Panc1 (cell line): Measurements from ENCODE around the gene SORL1.

Source experiments
- REST ChIP-seq, 2 experiments: IDR thresholded peaks; 2 replicates each; pipeline ENCODE4 v1.6.1; 2011 to 2012; ENCODE audit warnings: low read depth in 2 of 2, control low read depth in 1 of 2, low read length in 1 of 2, mild to moderate bottlenecking in 1 of 2, moderate library complexity in 1 of 2; ENCODE audit not compliant: insufficient read depth in 1 of 2
- TF ChIP-seq, protein P1 (sequence below): fragments of 450-650 bp; IDR thresholded peaks from 2 replicates; pipeline ENCODE4 v1.5.1; 2017; ENCODE audit warnings: mild to moderate bottlenecking

DNA sequence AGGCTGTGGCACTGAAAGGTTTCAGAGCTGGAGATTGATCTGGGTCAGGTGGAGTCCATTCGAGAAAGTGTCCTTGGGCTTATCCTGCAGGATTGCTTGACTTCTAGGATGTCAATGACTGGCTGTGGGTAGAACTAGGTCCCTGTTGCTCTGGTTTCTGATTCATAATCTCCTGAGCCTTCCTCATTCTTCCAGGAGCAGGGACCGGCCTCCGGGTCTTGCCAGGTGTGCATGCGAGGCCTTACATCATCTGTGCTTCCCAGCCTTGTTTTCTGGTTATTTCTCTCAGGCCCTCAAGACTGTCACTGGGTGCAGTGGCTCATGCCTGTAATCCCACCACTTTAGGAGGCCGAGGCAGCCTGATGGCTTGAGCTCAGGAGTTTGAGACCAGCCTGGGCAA, 33.9 kb downstream of the SORL1 start:
- no peak for TF ChIP-seq REST (IDR thresholded peaks at IDR 0.05; ENCODE audit: insufficient read depth in 1 of 2, low read depth in 2 of 2, low read length in 1 of 2)
- TF ChIP-seq, protein P1, sequence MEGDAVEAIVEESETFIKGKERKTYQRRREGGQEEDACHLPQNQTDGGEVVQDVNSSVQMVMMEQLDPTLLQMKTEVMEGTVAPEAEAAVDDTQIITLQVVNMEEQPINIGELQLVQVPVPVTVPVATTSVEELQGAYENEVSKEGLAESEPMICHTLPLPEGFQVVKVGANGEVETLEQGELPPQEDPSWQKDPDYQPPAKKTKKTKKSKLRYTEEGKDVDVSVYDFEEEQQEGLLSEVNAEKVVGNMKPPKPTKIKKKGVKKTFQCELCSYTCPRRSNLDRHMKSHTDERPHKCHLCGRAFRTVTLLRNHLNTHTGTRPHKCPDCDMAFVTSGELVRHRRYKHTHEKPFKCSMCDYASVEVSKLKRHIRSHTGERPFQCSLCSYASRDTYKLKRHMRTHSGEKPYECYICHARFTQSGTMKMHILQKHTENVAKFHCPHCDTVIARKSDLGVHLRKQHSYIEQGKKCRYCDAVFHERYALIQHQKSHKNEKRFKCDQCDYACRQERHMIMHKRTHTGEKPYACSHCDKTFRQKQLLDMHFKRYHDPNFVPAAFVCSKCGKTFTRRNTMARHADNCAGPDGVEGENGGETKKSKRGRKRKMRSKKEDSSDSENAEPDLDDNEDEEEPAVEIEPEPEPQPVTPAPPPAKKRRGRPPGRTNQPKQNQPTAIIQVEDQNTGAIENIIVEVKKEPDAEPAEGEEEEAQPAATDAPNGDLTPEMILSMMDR, result no peak
